IPS-20b (cell line): ENCODE data around the gene CHN1.

Experiments
- H3K27ac ChIP-seq: one replicate; pipeline ENCODE4 v1.5.1; 2013; ENCODE audit warnings: low read length
- H3K27me3 ChIP-seq: 2 replicates; pipeline ENCODE4 v1.6.1; 2013; ENCODE audit warnings: mild to moderate bottlenecking, low read length, inconsistent platforms; ENCODE audit not compliant: insufficient read depth
- H3K36me3 ChIP-seq: 2 replicates; pipeline ENCODE4 v1.6.1; 2013; ENCODE audit warnings: low read depth, mild to moderate bottlenecking, inconsistent platforms, low read length, moderate library complexity; ENCODE audit not compliant: insufficient read depth
- H3K4me1 ChIP-seq: 2 replicates; pipeline ENCODE4 v1.6.1; 2013; ENCODE audit warnings: mild to moderate bottlenecking, control low read depth, inconsistent platforms, low read length, moderate library complexity; ENCODE audit not compliant: insufficient read depth
- H3K4me3 ChIP-seq: 2 replicates; pipeline ENCODE4 v1.5.1; 2013; ENCODE audit warnings: mild to moderate bottlenecking, low read length, inconsistent platforms
- H3K9ac ChIP-seq: 2 replicates; pipeline ENCODE4 v1.6.1; 2013; ENCODE audit warnings: low read depth, mild to moderate bottlenecking, inconsistent platforms, low read length, moderate library complexity
- H3K9me3 ChIP-seq: 2 replicates; pipeline ENCODE4 v1.6.1; 2013; ENCODE audit warnings: mild to moderate bottlenecking, low read depth, low read length, inconsistent platforms; ENCODE audit not compliant: insufficient read depth

The CHN1 gene

GRCh38 chr2:174766271-174766670 lies 238.9 kb downstream of the CHN1 start:
- Histone ChIP-seq H3K4me3 (no peak overlapping the region), H3K27ac (no peak overlapping the region), H3K9ac (no peak overlapping the region), H3K27me3 (no peaks in the 10 kb centered on the region), H3K9me3 (no peaks in the 10 kb centered on the region), H3K4me1 (peaks cover 17% of the 10 kb centered on the region), H3K36me3 (no peaks in the 10 kb centered on the region)

GRCh38 chr2:174765576-174765975 lies 239.6 kb downstream of the CHN1 start:
- no peaks in the 10 kb centered on the region for H3K36me3 ChIP-seq
- no peaks in the 10 kb centered on the region for H3K27me3 ChIP-seq
- H3K9ac ChIP-seq, result no peak overlapping the region
- H3K27ac ChIP-seq, result no peak overlapping the region
- no peaks in the 10 kb centered on the region for H3K9me3 ChIP-seq
- H3K4me1 ChIP-seq, result peaks cover 12% of the 10 kb centered on the region
- no peak overlapping the region for H3K4me3 ChIP-seq

- H3K4me3 ChIP-seq, result no peak within 1 kb of the TSS
- H3K9ac ChIP-seq, result no peak within 1 kb of the TSS
- H3K27me3 ChIP-seq, result no peaks in the 10 kb centered on the region
- H3K9me3 ChIP-seq, result no peaks in the 10 kb centered on the region
- H3K27ac ChIP-seq, result no peak within 1 kb of the TSS
- no peaks in the 10 kb centered on the region for H3K36me3 ChIP-seq
- peaks cover 12% of the 10 kb centered on the region for H3K4me1 ChIP-seq
Measured at GRCh38 chr2:174764280-174765255, 240.6 kb downstream of the CHN1 start, which contains the start of gene CHRNA1. Gene CHRNA1, minus strand, starts transcription at chr2:174764472. Its CDS starts 78 bp downstream, at chr2:174764394.

GRCh38 chr2:174763780-174764179 lies 241.4 kb downstream of the CHN1 start:
- Histone ChIP-seq H3K9ac (no peak overlapping the region), H3K4me1 (peaks cover 12% of the 10 kb centered on the region), H3K9me3 (no peaks in the 10 kb centered on the region), H3K4me3 (no peak overlapping the region), H3K27me3 (no peaks in the 10 kb centered on the region), H3K27ac (no peak overlapping the region), H3K36me3 (no peaks in the 10 kb centered on the region)

GRCh38 chr2:174762464-174762863 lies 242.7 kb downstream of the CHN1 start:
- Histone ChIP-seq H3K4me1 (peaks cover 9% of the 10 kb centered on the region; the same call in 1 of the 2 replicates), H3K9me3 (no peaks in the 10 kb centered on the region), H3K36me3 (no peaks in the 10 kb centered on the region), H3K4me3 (no peak overlapping the region), H3K27ac (no peak overlapping the region), H3K9ac (no peak overlapping the region), H3K27me3 (no peaks in the 10 kb centered on the region)

- H3K27me3 ChIP-seq, result no peaks in the 10 kb centered on the region
Measured at GRCh38 chr2:174761837-174762236, 243.3 kb downstream of the CHN1 start.

GRCh38 chr2:174760845-174761473 lies 244.2 kb downstream of the CHN1 start:
- H3K4me3 ChIP-seq, result no peak overlapping the region
- no peaks in the 10 kb centered on the region for H3K27me3 ChIP-seq
- H3K36me3 ChIP-seq, result no peaks in the 10 kb centered on the region
- H3K4me1 ChIP-seq, result peaks cover 9% of the 10 kb centered on the region; the same call in 1 of the 2 replicates
- no peak overlapping the region for H3K27ac ChIP-seq
- no peaks in the 10 kb centered on the region for H3K9me3 ChIP-seq
- H3K9ac ChIP-seq, result no peak overlapping the region

More at GRCh38 chr2:174761837-174762236, 243.3 kb downstream of the CHN1 start:
- Histone ChIP-seq H3K9ac (no peak overlapping the region), H3K9me3 (no peaks in the 10 kb centered on the region), H3K36me3 (no peaks in the 10 kb centered on the region), H3K4me3 (no peak overlapping the region), H3K27ac (no peak overlapping the region), H3K4me1 (peaks cover 9% of the 10 kb centered on the region; the same call in 1 of the 2 replicates)

GRCh38 chr2:174759381-174760065 lies 245.7 kb downstream of the CHN1 start:
- Histone ChIP-seq H3K36me3 (no peaks in the 10 kb centered on the region), H3K9ac (no peak overlapping the region), H3K27ac (no peak overlapping the region), H3K4me1 (peaks cover 8% of the 10 kb centered on the region; the same call in 1 of the 2 replicates), H3K27me3 (no peaks in the 10 kb centered on the region), H3K9me3 (no peaks in the 10 kb centered on the region), H3K4me3 (no peak overlapping the region)

GRCh38 chr2:174756743-174757142 lies 248.4 kb downstream of the CHN1 start:
- no peaks in the 10 kb centered on the region for H3K36me3 ChIP-seq
- no peaks in the 10 kb centered on the region for H3K4me1 ChIP-seq
- no peaks in the 10 kb centered on the region for H3K27me3 ChIP-seq
- H3K9ac ChIP-seq, result no peak overlapping the region
- no peaks in the 10 kb centered on the region for H3K9me3 ChIP-seq
- no peak overlapping the region for H3K27ac ChIP-seq
- no peak overlapping the region for H3K4me3 ChIP-seq

- no peak overlapping the region for H3K4me3 ChIP-seq
- H3K36me3 ChIP-seq, result no peaks in the 10 kb centered on the region
- no peak overlapping the region for H3K9ac ChIP-seq
- H3K9me3 ChIP-seq, result no peaks in the 10 kb centered on the region
- no peak overlapping the region for H3K27ac ChIP-seq
- peaks cover 9% of the 10 kb centered on the region for H3K4me1 ChIP-seq
- H3K27me3 ChIP-seq, result no peaks in the 10 kb centered on the region
Measured at GRCh38 chr2:174753038-174753633, 252.0 kb downstream of the CHN1 start.

GRCh38 chr2:174752403-174753037 lies 252.7 kb downstream of the CHN1 start:
- no peaks in the 10 kb centered on the region for H3K36me3 ChIP-seq
- no peaks in the 10 kb centered on the region for H3K27me3 ChIP-seq
- no peak overlapping the region for H3K27ac ChIP-seq
- peaks cover 9% of the 10 kb centered on the region for H3K4me1 ChIP-seq
- H3K9ac ChIP-seq, result no peak overlapping the region
- no peaks in the 10 kb centered on the region for H3K9me3 ChIP-seq
- H3K4me3 ChIP-seq, result no peak overlapping the region
